Gastroesophageal sphincter (tissue), 3 donors: Measurements from ENCODE around the gene RSPH9.

Experiments used
- CTCF ChIP-seq, 4 experiments: fragments of 200-600 bp in 2 of 4; fragments of 450-650 bp in 2 of 4; sonication (generic) in 1 of 4; IDR thresholded peaks; one replicate each; pipeline ENCODE4 v1.5.1; 2017 to 2019; ENCODE audit warnings: antibody characterized with exemption in 4 of 4, mild to moderate bottlenecking in 2 of 4, moderate library complexity in 2 of 4
- EP300 ChIP-seq: sonication (generic); formaldehyde crosslinking; IDR thresholded peaks from one replicate; pipeline ENCODE4 v1.6.1; 2017; ENCODE audit warnings: antibody characterized with exemption, mild to moderate bottlenecking
- POLR2A ChIP-seq, 2 donors: fragments of 450-650 bp; IDR thresholded peaks; one replicate each; pipeline ENCODE4 v1.6.1; 2017; ENCODE audit warnings: antibody characterized with exemption in 2 of 2, mild to moderate bottlenecking in 2 of 2, moderate library complexity in 1 of 2
- POLR2AphosphoS5 ChIP-seq: sonication (generic); formaldehyde crosslinking; IDR thresholded peaks from one replicate; pipeline ENCODE4 v1.6.1; 2017; ENCODE audit warnings: antibody characterized with exemption

- TF ChIP-seq CTCF (IDR thresholded peaks at IDR 0.05) = no peak
- no peak for TF ChIP-seq POLR2AphosphoS5
- no peak for TF ChIP-seq POLR2A (IDR thresholded peaks at IDR 0.05)
- TF ChIP-seq EP300 = no peak
These were observed 27.9 kb upstream of the RSPH9 start for GRCh38 chr6:43616725-43617472.
